ENCODE results near the gene EIF5A2. TPM values are rescaled to one million over a fixed set of nuclear protein-coding genes. Genes with fewer than 3 reads are reported as not detected.

The EIF5A2 gene
- total and polyA plus RNA-seq, 7 donors = 1.4 to 10.5 (median 7.2) TPM

- no peaks in the 10 kb centered on the region for H3K27me3 ChIP-seq
- WGBS, 2 donors = 0% methylated on average over 59 of the region's 59 CpGs
- H3K36me3 ChIP-seq = peaks cover 0 to 34% (median 10%) of the 10 kb centered on the region in 4 donors
- H3K27ac ChIP-seq = peak within 1 kb of the TSS; percentile 79 to 85 (median 84)
- H3K4me1 ChIP-seq = peaks cover 0 to 29% (median 20%) of the 10 kb centered on the region in 4 donors
- H3K9me3 ChIP-seq = no peaks in the 10 kb centered on the region
- peak within 1 kb of the TSS; percentile 65 to 72 (median 67) for H3K4me3 ChIP-seq
- intact Hi-C loops (cut with DNase I) = loop anchor here (1.0 to 5.0 kb wide), 2 partner anchors 38 to 1172 kb away; partner anchors contain the start of gene EIF5A2
- TF ChIP-seq CTCF (IDR thresholded peaks at IDR 0.05) (no peak), POLR2A (IDR thresholded peaks at IDR 0.05) (peak; percentile 74 to 78), POLR2AphosphoS5 (IDR thresholded peaks at IDR 0.05) (peak; percentile 96 to 98 (median 98)), EP300 (IDR thresholded peaks at IDR 0.05) (peak in 2 of 4 donors; percentile 12 to 21)
- peak; percentile 97 for DNase-seq
These were observed 38.5 kb downstream of the EIF5A2 start, which contains the start of gene RPL22L1 for GRCh38 chr3:170869645-170870593. Gene RPL22L1 (minus strand): TSS chr3:170870195. CDS start chr3:170870167, 28 bp downstream.

GRCh38 chr3:170869239-170869590, 39.2 kb downstream of the EIF5A2 start:
- peak overlapping the region; percentile 65 to 72 (median 67) for H3K4me3 ChIP-seq
- H3K27me3 ChIP-seq = no peaks in the 10 kb centered on the region
- H3K4me1 ChIP-seq = peaks cover 0 to 29% (median 20%) of the 10 kb centered on the region in 4 donors
- H3K27ac ChIP-seq = peak overlapping the region; percentile 79 to 85 (median 84)
- intact Hi-C loops (cut with DNase I) = loop anchor here (5.0 kb wide), 1 partner anchor 1173 kb away; no protein-coding TSS in a partner anchor
- DNase-seq = no peak
- TF ChIP-seq POLR2A (IDR thresholded peaks at IDR 0.05) (no peak), EP300 (IDR thresholded peaks at IDR 0.05) (no peak)
- peaks cover 0 to 38% (median 10%) of the 10 kb centered on the region in 4 donors for H3K36me3 ChIP-seq
- 2 to 15% methylated on average over 2 of the region's 2 CpGs for WGBS, 2 donors
- H3K9me3 ChIP-seq = no peaks in the 10 kb centered on the region

- Histone ChIP-seq H3K36me3 (peaks cover 0 to 38% (median 10%) of the 10 kb centered on the region in 4 donors), H3K27me3 (no peaks in the 10 kb centered on the region), H3K4me3 (peak overlapping the region in 3 of 4 donors; percentile 65 to 72 (median 68)), H3K27ac (peak overlapping the region in 3 of 4 donors; percentile 83 to 85 (median 85)), H3K9me3 (no peaks in the 10 kb centered on the region), H3K4me1 (peaks cover 0 to 29% (median 20%) of the 10 kb centered on the region in 4 donors)
- no peak for DNase-seq
- intact Hi-C loops (cut with DNase I) = loop anchor here (5.0 kb wide), 1 partner anchor 1174 kb away; no protein-coding TSS in a partner anchor
- WGBS, 2 donors = 46 to 63% methylated on average over 9 of the region's 9 CpGs
- TF ChIP-seq EP300 (IDR thresholded peaks at IDR 0.05) = no peak
- no peak for TF ChIP-seq POLR2A (IDR thresholded peaks at IDR 0.05)
- TF ChIP-seq CTCF (IDR thresholded peaks at IDR 0.05) = no peak
- TF ChIP-seq POLR2AphosphoS5 (IDR thresholded peaks at IDR 0.05) = no peak
These were observed 39.7 kb downstream of the EIF5A2 start for GRCh38 chr3:170868577-170869238.

GRCh38 chr3:170867143-170867937, 41.1 kb downstream of the EIF5A2 start:
- 29 to 33% methylated on average over 1 of the region's 1 CpG for WGBS, 2 donors
- no peak for DNase-seq
- intact Hi-C loops (cut with DNase I) = loop anchor here (5.0 kb wide), 1 partner anchor 1175 kb away; no protein-coding TSS in a partner anchor
- Histone ChIP-seq H3K4me3 (no peak overlapping the region), H3K27me3 (no peaks in the 10 kb centered on the region), H3K4me1 (peaks cover 0 to 29% (median 20%) of the 10 kb centered on the region in 4 donors), H3K27ac (no peak overlapping the region), H3K9me3 (no peaks in the 10 kb centered on the region), H3K36me3 (peaks cover 0 to 38% (median 10%) of the 10 kb centered on the region in 4 donors)
- TF ChIP-seq CTCF (IDR thresholded peaks at IDR 0.05) (no peak), POLR2A (IDR thresholded peaks at IDR 0.05) (no peak), EP300 (IDR thresholded peaks at IDR 0.05) (no peak), POLR2AphosphoS5 (IDR thresholded peaks at IDR 0.05) (no peak)

Data from sigmoid colon (tissue), 7 donors.